Ishikawa (cell line): ENCODE data around the gene DGKQ.

ENCODE experiments used
- CEBPB ChIP-seq: IDR thresholded peaks from 2 replicates; pipeline ENCODE4 v1.6.1; 2012
- CREB1 ChIP-seq: IDR thresholded peaks from 2 replicates; pipeline ENCODE4 v1.6.1; 2012; ENCODE audit warnings: low read depth
- EP300 ChIP-seq: IDR thresholded peaks from 2 replicates; pipeline ENCODE4 v1.6.1; 2012; ENCODE audit warnings: borderline replicate concordance
- FOXM1 ChIP-seq: IDR thresholded peaks from 2 replicates; pipeline ENCODE4 v1.6.1; 2012; ENCODE audit warnings: low read depth, borderline replicate concordance
- NFIC ChIP-seq: IDR thresholded peaks from 2 replicates; pipeline ENCODE4 v1.6.1; 2012
- RAD21 ChIP-seq: IDR thresholded peaks from 2 replicates; pipeline ENCODE4 v1.6.1; 2012; ENCODE audit warnings: low read depth
- TAF1 ChIP-seq: IDR thresholded peaks from 2 replicates; pipeline ENCODE4 v1.6.1; 2012; ENCODE audit warnings: low read depth, mild to moderate bottlenecking
- TCF12 ChIP-seq: IDR thresholded peaks from 2 replicates; pipeline ENCODE4 v1.6.1; 2012; ENCODE audit warnings: low read depth
- TEAD4 ChIP-seq: IDR thresholded peaks from 2 replicates; pipeline ENCODE4 v1.6.1; 2012
- YY1 ChIP-seq: IDR thresholded peaks from 2 replicates; pipeline ENCODE4 v1.6.1; 2012; ENCODE audit warnings: low read depth
- TF ChIP-seq, protein P1 (sequence below): IDR thresholded peaks from 2 replicates; pipeline ENCODE4 v1.6.1; 2012; ENCODE audit warnings: low read depth, mild to moderate bottlenecking
- TF ChIP-seq, protein P2 (sequence below): IDR thresholded peaks from 2 replicates; pipeline ENCODE4 v1.6.1; 2012
- TF ChIP-seq, protein P3 (sequence below): IDR thresholded peaks from 2 replicates; pipeline ENCODE4 v1.6.1; 2012

DNA sequence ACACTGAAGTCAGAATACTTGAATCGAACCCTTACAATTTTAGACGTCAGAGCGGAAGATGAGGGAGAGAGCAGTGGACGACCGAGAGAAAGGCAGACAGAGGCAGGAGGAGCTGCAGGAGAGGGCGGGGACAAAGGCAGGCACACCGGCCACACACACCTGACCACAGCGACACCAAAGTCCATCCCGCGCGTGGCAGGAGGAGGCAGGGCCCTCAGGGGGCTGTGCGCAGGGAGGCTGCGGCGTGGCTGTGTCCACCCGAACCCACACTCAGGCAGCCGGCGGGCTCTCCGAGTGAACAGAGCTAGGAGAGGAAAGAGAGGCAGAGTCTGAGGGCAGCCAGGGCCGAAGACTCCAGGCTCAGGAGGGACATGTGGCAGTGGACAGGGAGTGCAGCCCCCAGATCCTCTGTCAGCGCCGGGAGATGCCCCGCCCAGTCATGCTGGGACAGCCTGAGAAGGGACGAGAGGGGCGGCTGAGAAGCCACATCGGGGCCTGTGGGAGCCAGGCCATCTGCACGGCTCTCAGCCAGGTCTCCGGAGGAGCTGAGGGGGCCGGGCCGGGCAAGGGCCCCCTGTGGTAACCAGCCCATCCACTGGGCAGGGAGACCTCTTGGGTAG, 61.4 kb downstream of the DGKQ start:
- TF ChIP-seq, protein P1, sequence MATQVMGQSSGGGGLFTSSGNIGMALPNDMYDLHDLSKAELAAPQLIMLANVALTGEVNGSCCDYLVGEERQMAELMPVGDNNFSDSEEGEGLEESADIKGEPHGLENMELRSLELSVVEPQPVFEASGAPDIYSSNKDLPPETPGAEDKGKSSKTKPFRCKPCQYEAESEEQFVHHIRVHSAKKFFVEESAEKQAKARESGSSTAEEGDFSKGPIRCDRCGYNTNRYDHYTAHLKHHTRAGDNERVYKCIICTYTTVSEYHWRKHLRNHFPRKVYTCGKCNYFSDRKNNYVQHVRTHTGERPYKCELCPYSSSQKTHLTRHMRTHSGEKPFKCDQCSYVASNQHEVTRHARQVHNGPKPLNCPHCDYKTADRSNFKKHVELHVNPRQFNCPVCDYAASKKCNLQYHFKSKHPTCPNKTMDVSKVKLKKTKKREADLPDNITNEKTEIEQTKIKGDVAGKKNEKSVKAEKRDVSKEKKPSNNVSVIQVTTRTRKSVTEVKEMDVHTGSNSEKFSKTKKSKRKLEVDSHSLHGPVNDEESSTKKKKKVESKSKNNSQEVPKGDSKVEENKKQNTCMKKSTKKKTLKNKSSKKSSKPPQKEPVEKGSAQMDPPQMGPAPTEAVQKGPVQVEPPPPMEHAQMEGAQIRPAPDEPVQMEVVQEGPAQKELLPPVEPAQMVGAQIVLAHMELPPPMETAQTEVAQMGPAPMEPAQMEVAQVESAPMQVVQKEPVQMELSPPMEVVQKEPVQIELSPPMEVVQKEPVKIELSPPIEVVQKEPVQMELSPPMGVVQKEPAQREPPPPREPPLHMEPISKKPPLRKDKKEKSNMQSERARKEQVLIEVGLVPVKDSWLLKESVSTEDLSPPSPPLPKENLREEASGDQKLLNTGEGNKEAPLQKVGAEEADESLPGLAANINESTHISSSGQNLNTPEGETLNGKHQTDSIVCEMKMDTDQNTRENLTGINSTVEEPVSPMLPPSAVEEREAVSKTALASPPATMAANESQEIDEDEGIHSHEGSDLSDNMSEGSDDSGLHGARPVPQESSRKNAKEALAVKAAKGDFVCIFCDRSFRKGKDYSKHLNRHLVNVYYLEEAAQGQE = no peak
- TF ChIP-seq YY1 = no peak
- TF ChIP-seq, protein P2, sequence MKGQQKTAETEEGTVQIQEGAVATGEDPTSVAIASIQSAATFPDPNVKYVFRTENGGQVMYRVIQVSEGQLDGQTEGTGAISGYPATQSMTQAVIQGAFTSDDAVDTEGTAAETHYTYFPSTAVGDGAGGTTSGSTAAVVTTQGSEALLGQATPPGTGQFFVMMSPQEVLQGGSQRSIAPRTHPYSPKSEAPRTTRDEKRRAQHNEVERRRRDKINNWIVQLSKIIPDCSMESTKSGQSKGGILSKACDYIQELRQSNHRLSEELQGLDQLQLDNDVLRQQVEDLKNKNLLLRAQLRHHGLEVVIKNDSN = no peak
- TF ChIP-seq RAD21 = no peak
- TF ChIP-seq TCF12 = no peak
- TF ChIP-seq, protein P3, sequence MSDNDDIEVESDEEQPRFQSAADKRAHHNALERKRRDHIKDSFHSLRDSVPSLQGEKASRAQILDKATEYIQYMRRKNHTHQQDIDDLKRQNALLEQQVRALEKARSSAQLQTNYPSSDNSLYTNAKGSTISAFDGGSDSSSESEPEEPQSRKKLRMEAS = no peak
- no peak for TF ChIP-seq CEBPB
- TF ChIP-seq FOXM1 = no peak
- no peak for TF ChIP-seq CREB1
- TF ChIP-seq TEAD4 = no peak
- no peak for TF ChIP-seq EP300
- no peak for TF ChIP-seq NFIC
- no peak for TF ChIP-seq TAF1
